Cardiac muscle cell (in vitro differentiated cells and primary cell): ENCODE measurements around the gene KCTD13. TPM values are rescaled to one million over a fixed set of nuclear protein-coding genes. Genes with fewer than 3 reads are reported as not detected.

Experiments
- DNase-seq, 2 donors: peaks; one replicate each; pipeline versions ENCODE4 v3.0.0 to v3.0.0-alpha.2; 2010 to 2017; ENCODE audit warnings: low read depth in 1 of 2, low spot score in 1 of 2
- H3K27ac ChIP-seq: fragments of 200-600 bp; sonication (generic); 2 replicates; pipeline ENCODE4 v1.5.1; 2016
- H3K27me3 ChIP-seq: fragments of 200-600 bp; sonication (generic); 2 replicates; pipeline ENCODE4 v1.6.0; 2016; ENCODE audit warnings: control low read depth
- H3K36me3 ChIP-seq: fragments of 200-600 bp; sonication (generic); 2 replicates; pipeline ENCODE4 v1.5.1; 2016; ENCODE audit warnings: control low read depth
- H3K4me1 ChIP-seq: fragments of 200-600 bp; sonication (generic); 2 replicates; pipeline ENCODE4 v1.8.1; 2017; ENCODE audit warnings: low read depth, mild to moderate bottlenecking, mixed run types
- H3K4me3 ChIP-seq: fragments of 200-600 bp; sonication (generic); 2 replicates; pipeline ENCODE4 v1.5.1; 2016; ENCODE audit warnings: mild to moderate bottlenecking
- H3K9me3 ChIP-seq: fragments of 200-600 bp; sonication (generic); 2 replicates; pipeline ENCODE4 v1.5.1; 2017; ENCODE audit warnings: low read depth, mild to moderate bottlenecking, control low read depth
- polyA plus RNA-seq: library from polyadenylated mRNA; unstranded; fragments of >200 nt; fragmentation: Nextera tagmentation; extraction: Ambion mirVana; gene quantifications from 2 replicates; pipeline ENCODE4 v1.2.1, GENCODE V29; 2016
- total RNA-seq: library from RNA; depleted of rRNA; stranded (reverse); fragments of >200 nt; gene quantifications from 2 replicates; pipeline ENCODE4 v1.2.3, GENCODE V29; 2016
- TF ChIP-seq, protein P1 (sequence below): IDR thresholded peaks from 2 replicates; pipeline ENCODE4 v1.5.1; 2012; ENCODE audit warnings: low read depth, mild to moderate bottlenecking, low read length

The KCTD13 gene
- total and polyA plus RNA-seq, 2 experiments from 2014 or later: 22.1 to 22.3 TPM

DNA sequence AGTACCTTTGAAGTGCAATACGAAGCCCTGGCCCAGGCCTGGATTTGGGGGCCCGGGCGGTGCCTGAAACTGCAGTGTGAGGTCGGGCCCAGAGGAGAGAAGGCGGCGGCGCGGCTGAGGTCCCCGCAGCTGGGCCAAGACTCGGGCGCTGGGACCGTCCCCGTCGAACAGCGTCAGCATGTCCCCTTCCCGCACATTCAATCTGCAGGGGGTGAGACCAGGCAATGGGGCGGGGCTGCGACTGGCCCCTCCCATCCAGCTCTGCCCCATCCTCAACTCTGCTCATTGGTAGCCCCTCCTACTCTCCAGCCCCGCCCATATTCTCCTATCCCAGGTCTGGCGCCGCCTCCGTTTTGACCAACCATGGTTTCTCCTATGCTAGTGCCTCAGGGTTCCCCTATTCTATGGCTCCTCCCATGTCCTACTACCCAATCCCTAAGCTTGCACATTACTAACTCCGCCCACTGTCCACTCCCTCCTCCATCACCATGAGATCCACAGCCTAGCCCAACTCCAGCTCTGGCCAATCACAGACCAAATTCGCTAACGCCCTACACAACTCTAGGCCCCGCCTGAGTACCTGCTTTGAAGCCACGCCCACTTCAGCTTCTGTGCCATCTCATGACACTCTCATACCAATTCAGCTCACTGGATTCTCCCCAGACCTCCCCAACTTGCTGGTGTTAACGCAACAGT is 48.6 kb downstream of the KCTD13 start:
- TF ChIP-seq, protein P1, sequence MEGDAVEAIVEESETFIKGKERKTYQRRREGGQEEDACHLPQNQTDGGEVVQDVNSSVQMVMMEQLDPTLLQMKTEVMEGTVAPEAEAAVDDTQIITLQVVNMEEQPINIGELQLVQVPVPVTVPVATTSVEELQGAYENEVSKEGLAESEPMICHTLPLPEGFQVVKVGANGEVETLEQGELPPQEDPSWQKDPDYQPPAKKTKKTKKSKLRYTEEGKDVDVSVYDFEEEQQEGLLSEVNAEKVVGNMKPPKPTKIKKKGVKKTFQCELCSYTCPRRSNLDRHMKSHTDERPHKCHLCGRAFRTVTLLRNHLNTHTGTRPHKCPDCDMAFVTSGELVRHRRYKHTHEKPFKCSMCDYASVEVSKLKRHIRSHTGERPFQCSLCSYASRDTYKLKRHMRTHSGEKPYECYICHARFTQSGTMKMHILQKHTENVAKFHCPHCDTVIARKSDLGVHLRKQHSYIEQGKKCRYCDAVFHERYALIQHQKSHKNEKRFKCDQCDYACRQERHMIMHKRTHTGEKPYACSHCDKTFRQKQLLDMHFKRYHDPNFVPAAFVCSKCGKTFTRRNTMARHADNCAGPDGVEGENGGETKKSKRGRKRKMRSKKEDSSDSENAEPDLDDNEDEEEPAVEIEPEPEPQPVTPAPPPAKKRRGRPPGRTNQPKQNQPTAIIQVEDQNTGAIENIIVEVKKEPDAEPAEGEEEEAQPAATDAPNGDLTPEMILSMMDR: no peak

DNA sequence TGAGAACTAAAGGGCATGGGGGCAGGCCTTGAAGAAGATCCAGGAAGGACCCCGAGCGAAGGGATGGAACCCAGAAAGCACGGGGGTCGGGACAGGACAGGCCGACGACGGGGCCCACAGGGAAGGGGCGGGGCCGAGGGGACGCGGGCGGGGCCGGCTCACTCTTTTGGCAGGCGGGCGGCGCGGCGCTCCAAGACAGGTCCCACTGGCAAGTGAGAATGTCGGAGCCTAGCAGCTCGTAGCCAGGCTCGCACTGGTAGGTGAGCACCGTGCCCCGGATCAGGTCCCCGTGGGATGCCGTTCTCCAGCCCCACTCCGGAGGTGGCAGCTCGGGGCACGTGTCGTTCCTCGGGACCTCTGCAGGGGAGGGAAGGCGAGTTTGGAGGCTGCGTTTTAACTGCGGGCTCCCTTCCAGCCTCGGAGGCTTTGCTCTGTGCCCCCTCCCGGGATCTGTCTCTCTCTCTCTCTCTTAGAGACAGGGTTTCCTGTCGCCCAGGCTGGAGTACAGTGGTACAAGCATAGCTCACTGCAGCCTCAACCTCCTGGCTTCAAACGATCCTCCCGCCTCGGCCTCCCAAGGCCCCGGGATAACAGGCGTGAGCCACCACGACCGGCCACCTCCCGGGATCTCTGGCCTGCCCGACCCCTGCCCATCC is 49.3 kb downstream of the KCTD13 start:
- DNase-seq: no peak
- TF ChIP-seq, protein P1: no peak
- H3K4me3 ChIP-seq: no peak overlapping the region

More for the DNA sequence above, 48.6 kb downstream of the KCTD13 start:
- H3K4me1 ChIP-seq: no peaks in the 10 kb centered on the region
- DNase-seq: peak; percentile 55 to 64
- H3K36me3 ChIP-seq: no peaks in the 10 kb centered on the region
- no peaks in the 10 kb centered on the region for H3K9me3 ChIP-seq
- peaks cover 18% of the 10 kb centered on the region for H3K27me3 ChIP-seq
- no peak overlapping the region for H3K4me3 ChIP-seq
- H3K27ac ChIP-seq: no peak overlapping the region

DNA sequence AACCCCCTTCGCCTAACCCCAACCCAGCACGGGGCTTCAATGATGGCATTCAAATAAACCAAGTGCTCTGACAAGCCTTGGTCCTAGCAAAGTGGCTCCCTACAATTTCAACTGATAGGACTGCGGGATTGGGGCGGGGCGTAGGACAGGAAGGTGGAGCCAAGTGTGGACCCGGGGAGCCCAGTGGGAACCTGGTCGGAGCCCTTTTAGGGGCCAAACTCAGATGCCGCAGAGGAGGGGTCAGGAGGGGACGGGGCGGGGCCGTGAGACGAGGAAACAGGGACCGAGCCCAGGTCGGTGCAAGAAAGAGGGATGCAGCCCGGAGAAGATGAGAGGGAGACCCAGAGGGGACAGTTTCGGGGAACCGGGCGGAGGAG is 49.8 kb downstream of the KCTD13 start:
- no peak overlapping the region for H3K4me3 ChIP-seq
- no peak overlapping the region for H3K27ac ChIP-seq
- TF ChIP-seq, protein P1: no peak
- H3K27me3 ChIP-seq: peaks cover 18% of the 10 kb centered on the region
- no peaks in the 10 kb centered on the region for H3K36me3 ChIP-seq
- H3K9me3 ChIP-seq: no peaks in the 10 kb centered on the region
- no peak for DNase-seq
- no peaks in the 10 kb centered on the region for H3K4me1 ChIP-seq

More for the DNA sequence above, 49.3 kb downstream of the KCTD13 start:
- Histone ChIP-seq H3K4me1 (no peaks in the 10 kb centered on the region), H3K27me3 (peaks cover 18% of the 10 kb centered on the region), H3K36me3 (no peaks in the 10 kb centered on the region), H3K9me3 (no peaks in the 10 kb centered on the region), H3K27ac (no peak overlapping the region)

DNA sequence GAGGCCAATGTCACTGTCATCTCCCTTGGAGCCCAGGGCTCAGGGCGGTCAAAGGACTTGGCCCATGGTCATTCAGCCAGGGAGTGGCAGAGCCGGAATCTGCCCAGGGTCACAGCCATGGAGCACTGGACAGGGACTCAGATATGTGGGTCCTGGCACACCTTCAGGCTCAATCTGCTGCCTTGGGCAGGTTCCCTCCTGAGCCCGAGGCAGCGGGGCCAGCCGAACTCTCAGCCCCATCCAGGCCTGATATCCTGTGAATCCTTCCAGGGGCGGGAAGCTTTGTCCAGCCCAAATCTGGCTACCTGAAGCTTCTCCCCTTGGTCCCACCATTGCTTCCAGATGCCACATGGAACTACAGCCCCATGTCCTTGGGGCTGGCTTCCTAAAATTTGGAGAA is 50.8 kb downstream of the KCTD13 start:
- Histone ChIP-seq H3K4me1 (no peaks in the 10 kb centered on the region), H3K36me3 (no peaks in the 10 kb centered on the region), H3K27ac (no peak overlapping the region), H3K9me3 (no peaks in the 10 kb centered on the region), H3K4me3 (no peak overlapping the region), H3K27me3 (peaks cover 18% of the 10 kb centered on the region)
- DNase-seq: no peak
- TF ChIP-seq, protein P1: no peak

GRCh38 chr16:29873319-29873718 is 52.7 kb downstream of the KCTD13 start:
- H3K27ac ChIP-seq: no peak overlapping the region
- no peaks in the 10 kb centered on the region for H3K4me1 ChIP-seq
- no peak overlapping the region for H3K4me3 ChIP-seq
- TF ChIP-seq, protein P1: no peak
- no peak for DNase-seq
- no peaks in the 10 kb centered on the region for H3K9me3 ChIP-seq
- peaks cover 18% of the 10 kb centered on the region for H3K27me3 ChIP-seq
- H3K36me3 ChIP-seq: no peaks in the 10 kb centered on the region
